Peyer's patch (tissue), 4 donors: ENCODE data around the gene BRD3. TPM values are rescaled to one million over a fixed set of nuclear protein-coding genes. Genes with fewer than 3 reads are reported as not detected.
A peak's percentile ranks its signal among the peaks of the same experiment; 100 is the strongest.

ENCODE experiments used
- DNase-seq, 3 donors: peaks; one replicate each; pipeline ENCODE4 v3.0.0-alpha.2; 2017 to 2019
- H3K27ac ChIP-seq, 4 donors: fragments of 200-600 bp; sonication (generic); one replicate each; pipeline ENCODE4 v1.5.1; 2016 to 2019
- H3K27me3 ChIP-seq, 2 donors: fragments of 200-600 bp; sonication (generic); one replicate each; pipeline ENCODE4 v1.5.1; 2019
- H3K36me3 ChIP-seq, 3 donors: fragments of 200-600 bp; sonication (generic); one replicate each; pipeline ENCODE4 v1.5.1; 2016 to 2019
- H3K4me1 ChIP-seq, 4 donors: fragments of 200-600 bp; sonication (generic); one replicate each; pipeline ENCODE4 v1.5.1; 2016 to 2019
- H3K4me3 ChIP-seq, 4 donors: fragments of 200-600 bp; sonication (generic); 1 replicate in 3 of 4; 2 replicates in 1 of 4; pipeline ENCODE4 v1.5.1; 2016 to 2019; ENCODE audit warnings: mild to moderate bottlenecking in 1 of 4
- H3K9me3 ChIP-seq, 4 donors: fragments of 200-600 bp; sonication (generic); one replicate each; pipeline ENCODE4 v1.5.1; 2016 to 2019; ENCODE audit warnings: mild to moderate bottlenecking in 1 of 4
- POLR2A ChIP-seq, 2 donors: fragments of 450-650 bp; IDR thresholded peaks; one replicate each; pipeline ENCODE4 v1.5.1; 2017; ENCODE audit warnings: antibody characterized with exemption in 2 of 2, mild to moderate bottlenecking in 2 of 2, moderate library complexity in 2 of 2
- total RNA-seq, 4 donors: library from RNA; depleted of rRNA; stranded (reverse); fragments of >200 nt; gene quantifications; one replicate each; pipeline ENCODE4 v1.1.0, GENCODE V29; 2016
- TF ChIP-seq, protein P1 (sequence below), 6 experiments: fragments of 450-650 bp in 4 of 6; fragments of 200-600 bp in 2 of 6; sonication (generic) in 1 of 6; IDR thresholded peaks; one replicate each; pipeline ENCODE4 v1.5.1; 2017 to 2019; ENCODE audit warnings: antibody characterized with exemption in 6 of 6, mild to moderate bottlenecking in 3 of 6, moderate library complexity in 1 of 6

BRD3 gene
- total RNA-seq, 4 donors from 2014 or later: 16.3 to 57.8 (median 35.0) TPM

DNA sequence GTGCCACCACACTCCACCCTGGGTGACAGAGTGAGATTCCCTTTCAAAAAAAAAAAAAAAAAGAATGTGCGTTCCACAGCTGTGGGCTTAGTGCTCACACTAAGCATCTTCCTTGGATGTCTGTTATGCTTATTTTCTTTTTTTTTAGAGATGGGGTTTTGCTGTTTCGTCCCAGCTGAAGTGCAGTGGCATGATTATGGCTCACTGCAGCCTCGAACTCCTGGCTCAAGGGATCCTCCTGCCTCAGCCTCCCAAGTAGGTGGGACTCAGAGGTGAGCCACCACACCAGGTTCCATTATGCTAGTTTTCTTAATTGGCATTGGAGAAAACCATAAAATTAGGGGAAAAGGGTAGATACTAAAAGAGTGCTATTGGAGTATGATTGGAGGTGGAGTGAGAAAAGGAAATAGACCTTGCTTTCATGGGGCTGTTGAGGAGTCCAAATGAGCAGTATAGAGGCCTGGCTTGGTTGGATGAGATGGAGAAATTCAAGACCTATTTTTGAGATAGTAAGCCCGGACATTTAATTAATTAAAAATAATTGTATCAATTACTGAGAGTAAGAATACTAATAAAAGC, 43.5 kb downstream of the BRD3 start:
- DNase-seq: no peak
- Histone ChIP-seq H3K27me3 (no peaks in the 10 kb centered on the region), H3K4me3 (peak overlapping the region; percentile 13 to 98 (median 49)), H3K4me1 (peaks cover 0 to 11% (median 8%) of the 10 kb centered on the region in 4 donors), H3K36me3 (peaks cover 0 to under 1% (median 0%) of the 10 kb centered on the region in 3 donors), H3K27ac (peak overlapping the region in 3 of 4 donors; percentile 51 to 89 (median 65)), H3K9me3 (no peaks in the 10 kb centered on the region)
- TF ChIP-seq, protein P1, sequence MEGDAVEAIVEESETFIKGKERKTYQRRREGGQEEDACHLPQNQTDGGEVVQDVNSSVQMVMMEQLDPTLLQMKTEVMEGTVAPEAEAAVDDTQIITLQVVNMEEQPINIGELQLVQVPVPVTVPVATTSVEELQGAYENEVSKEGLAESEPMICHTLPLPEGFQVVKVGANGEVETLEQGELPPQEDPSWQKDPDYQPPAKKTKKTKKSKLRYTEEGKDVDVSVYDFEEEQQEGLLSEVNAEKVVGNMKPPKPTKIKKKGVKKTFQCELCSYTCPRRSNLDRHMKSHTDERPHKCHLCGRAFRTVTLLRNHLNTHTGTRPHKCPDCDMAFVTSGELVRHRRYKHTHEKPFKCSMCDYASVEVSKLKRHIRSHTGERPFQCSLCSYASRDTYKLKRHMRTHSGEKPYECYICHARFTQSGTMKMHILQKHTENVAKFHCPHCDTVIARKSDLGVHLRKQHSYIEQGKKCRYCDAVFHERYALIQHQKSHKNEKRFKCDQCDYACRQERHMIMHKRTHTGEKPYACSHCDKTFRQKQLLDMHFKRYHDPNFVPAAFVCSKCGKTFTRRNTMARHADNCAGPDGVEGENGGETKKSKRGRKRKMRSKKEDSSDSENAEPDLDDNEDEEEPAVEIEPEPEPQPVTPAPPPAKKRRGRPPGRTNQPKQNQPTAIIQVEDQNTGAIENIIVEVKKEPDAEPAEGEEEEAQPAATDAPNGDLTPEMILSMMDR (IDR thresholded peaks at IDR 0.05): no peak
- TF ChIP-seq POLR2A (IDR thresholded peaks at IDR 0.05): no peak

DNA sequence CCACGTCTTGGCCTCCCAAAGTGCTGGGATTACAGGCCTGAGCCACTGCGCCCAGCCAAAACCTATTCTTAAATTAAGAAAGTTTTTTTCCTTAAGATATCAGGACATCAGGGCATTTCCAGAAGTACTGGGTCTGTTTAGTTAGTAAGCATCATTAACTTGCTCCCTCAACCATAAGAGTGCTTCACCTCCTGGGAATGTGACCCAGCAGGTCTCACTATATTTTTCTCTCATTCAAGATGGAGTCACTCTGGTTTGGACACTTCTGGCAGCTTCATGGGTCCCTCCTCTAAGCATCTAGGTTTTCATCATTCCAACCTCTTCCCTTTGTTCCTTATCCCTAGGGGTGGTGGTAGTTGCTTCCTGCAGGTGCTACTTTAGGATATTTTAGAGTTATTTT, 52.9 kb downstream of the BRD3 start:
- H3K4me1 ChIP-seq: no peaks in the 10 kb centered on the region
- no peak overlapping the region for H3K27ac ChIP-seq
- TF ChIP-seq, protein P1 (IDR thresholded peaks at IDR 0.05): no peak
- no peak for TF ChIP-seq POLR2A (IDR thresholded peaks at IDR 0.05)
- H3K9me3 ChIP-seq: no peaks in the 10 kb centered on the region
- H3K4me3 ChIP-seq: no peak overlapping the region
- no peaks in the 10 kb centered on the region for H3K36me3 ChIP-seq
- no peaks in the 10 kb centered on the region for H3K27me3 ChIP-seq
- DNase-seq: no peak

DNA sequence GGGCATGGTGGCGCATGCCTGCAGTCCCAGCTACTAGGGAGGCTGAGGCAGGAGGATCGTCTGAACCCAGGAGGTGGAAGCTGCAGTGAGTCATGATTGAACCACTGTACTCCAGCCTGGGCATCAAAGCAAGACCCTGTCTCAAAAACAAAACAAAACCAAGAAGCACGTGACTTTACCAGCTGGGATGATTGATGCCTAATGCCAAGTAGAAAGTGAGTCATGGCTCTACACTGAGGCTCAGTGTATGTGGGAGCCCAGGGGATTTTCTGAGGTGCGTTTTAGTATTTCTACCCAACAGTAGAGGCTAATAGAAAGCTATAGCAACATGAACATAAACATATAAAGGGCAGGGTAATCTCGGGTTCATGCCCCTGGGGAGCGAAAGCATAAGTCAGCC, 56.4 kb downstream of the BRD3 start:
- no peak overlapping the region for H3K4me3 ChIP-seq
- H3K27ac ChIP-seq: no peak overlapping the region
- no peaks in the 10 kb centered on the region for H3K27me3 ChIP-seq
- no peaks in the 10 kb centered on the region for H3K36me3 ChIP-seq
- no peak for DNase-seq
- no peaks in the 10 kb centered on the region for H3K9me3 ChIP-seq
- H3K4me1 ChIP-seq: no peaks in the 10 kb centered on the region
- TF ChIP-seq, protein P1 (IDR thresholded peaks at IDR 0.05): no peak
- no peak for TF ChIP-seq POLR2A (IDR thresholded peaks at IDR 0.05)

DNA sequence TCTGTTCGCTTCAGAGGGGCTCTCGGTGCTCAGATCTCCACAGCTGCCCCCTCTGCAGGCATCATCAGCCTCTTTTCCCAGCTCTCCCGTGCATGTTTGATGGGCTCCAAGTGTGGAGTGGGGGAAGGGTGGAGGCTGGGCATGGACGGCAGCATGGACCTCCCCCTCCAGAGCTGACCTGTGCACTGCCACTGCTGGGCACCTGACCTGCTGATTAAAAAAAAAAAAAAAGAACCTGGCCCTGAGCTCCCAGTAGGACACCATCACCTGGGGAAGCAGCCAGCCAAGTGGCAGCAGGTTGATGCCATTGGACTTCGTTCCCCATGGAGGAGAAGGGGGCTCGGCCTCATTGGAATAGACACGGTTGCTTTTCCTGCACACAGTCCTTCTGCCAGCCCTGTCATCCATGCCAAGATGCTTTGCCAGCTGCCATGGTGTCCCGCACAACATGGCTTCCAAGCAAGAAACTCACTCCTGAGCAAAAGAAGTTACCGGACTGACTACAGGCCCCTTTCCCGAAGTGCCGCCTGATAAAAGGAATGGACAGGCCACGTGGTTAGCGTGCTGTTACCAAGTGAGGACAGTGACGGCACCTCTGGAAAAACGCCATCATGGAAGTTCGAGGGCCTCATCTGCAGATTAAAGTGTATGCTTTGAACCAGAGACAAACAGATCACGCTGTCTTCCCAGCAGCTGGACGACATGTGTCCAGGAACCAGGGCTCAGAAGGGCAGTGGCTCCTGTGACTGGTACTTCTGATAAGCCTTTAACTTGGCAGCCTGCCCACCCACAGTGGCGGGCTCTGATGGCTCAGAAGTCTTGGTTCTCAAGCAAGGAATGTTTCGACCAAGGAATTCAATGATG, 57.3 kb downstream of the BRD3 start:
- Histone ChIP-seq H3K27ac (no peak overlapping the region), H3K36me3 (no peaks in the 10 kb centered on the region), H3K4me3 (no peak overlapping the region), H3K27me3 (no peaks in the 10 kb centered on the region), H3K4me1 (no peaks in the 10 kb centered on the region), H3K9me3 (no peaks in the 10 kb centered on the region)
- TF ChIP-seq, protein P1 (IDR thresholded peaks at IDR 0.05): no peak
- TF ChIP-seq POLR2A (IDR thresholded peaks at IDR 0.05): no peak
- no peak for DNase-seq

DNA sequence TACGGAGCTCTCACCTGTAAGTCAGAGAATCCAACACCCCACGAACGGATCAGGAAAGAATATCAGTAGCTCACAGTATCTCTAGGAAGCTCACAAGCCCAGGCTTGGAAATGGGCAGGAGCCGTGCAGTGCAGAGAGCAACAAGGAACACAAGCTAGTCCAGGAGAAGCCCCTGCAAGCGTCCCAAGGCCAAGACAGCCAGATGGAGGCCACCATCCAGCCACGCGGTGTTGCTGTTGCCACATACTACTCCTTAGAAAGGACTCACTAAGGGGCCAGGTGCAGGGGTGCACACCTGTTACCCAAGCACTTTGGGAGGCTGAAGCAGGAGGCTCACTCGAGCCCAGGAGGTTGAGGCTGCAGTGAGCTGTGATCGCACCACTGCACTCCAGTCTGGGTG, 60.3 kb downstream of the BRD3 start:
- no peaks in the 10 kb centered on the region for H3K36me3 ChIP-seq
- no peak for DNase-seq
- H3K9me3 ChIP-seq: no peaks in the 10 kb centered on the region
- TF ChIP-seq, protein P1 (IDR thresholded peaks at IDR 0.05): no peak
- TF ChIP-seq POLR2A (IDR thresholded peaks at IDR 0.05): no peak
- no peaks in the 10 kb centered on the region for H3K27me3 ChIP-seq
- no peaks in the 10 kb centered on the region for H3K4me1 ChIP-seq
- no peak overlapping the region for H3K27ac ChIP-seq
- no peak overlapping the region for H3K4me3 ChIP-seq
